Hepatocyte (in vitro differentiated cells): ENCODE measurements around the gene DUOX2. TPM values are rescaled to one million over a fixed set of nuclear protein-coding genes. Genes with fewer than 3 reads are reported as not detected.
"Not testable (repeated sequence)": the region's sequence is repeated elsewhere in the genome, so short reads cannot be mapped to it uniquely, and the experiment has no call there.

Experiments
- DNase-seq: peaks from one replicate; pipeline ENCODE4 v3.0.0-alpha.2; 2016; ENCODE audit warnings: low spot score
- H2AFZ ChIP-seq: fragments of 200-600 bp; sonication (generic); 2 replicates; pipeline ENCODE4 v1.6.0; 2016; ENCODE audit warnings: antibody characterized with exemption, mild to moderate bottlenecking
- H3K27ac ChIP-seq: fragments of 200-600 bp; sonication (generic); 2 replicates; pipeline ENCODE4 v1.5.1; 2016; ENCODE audit warnings: mild to moderate bottlenecking
- H3K27me3 ChIP-seq: fragments of 200-600 bp; sonication (generic); 2 replicates; pipeline ENCODE4 v1.6.1; 2016
- H3K36me3 ChIP-seq: fragments of 200-600 bp; sonication (generic); replicated peaks from 2 replicates; pipeline ENCODE4 v1.5.1; 2016; ENCODE audit warnings: low read depth; ENCODE audit not compliant: insufficient read depth
- H3K4me1 ChIP-seq: fragments of 200-600 bp; sonication (generic); 2 replicates; pipeline ENCODE4 v1.5.1; 2016; ENCODE audit warnings: mild to moderate bottlenecking, moderate library complexity; ENCODE audit not compliant: insufficient read depth
- H3K4me2 ChIP-seq: fragments of 200-600 bp; sonication (generic); 2 replicates; pipeline ENCODE4 v1.6.0; 2016
- H3K4me3 ChIP-seq: fragments of 200-600 bp; sonication (generic); 2 replicates; pipeline ENCODE4 v1.5.1; 2016; ENCODE audit warnings: mild to moderate bottlenecking
- H3K79me2 ChIP-seq: fragments of 200-600 bp; sonication (generic); 2 replicates; pipeline ENCODE4 v1.6.0; 2017; ENCODE audit warnings: mild to moderate bottlenecking
- H3K9me2 ChIP-seq: fragments of 200-600 bp; sonication (generic); replicated peaks from 2 replicates; pipeline ENCODE4 v1.6.0; 2017; ENCODE audit warnings: mild to moderate bottlenecking; ENCODE audit not compliant: insufficient read depth
- H3K9me3 ChIP-seq: fragments of 200-600 bp; sonication (generic); 2 replicates; pipeline ENCODE4 v1.5.1; 2016; ENCODE audit warnings: low read depth, mild to moderate bottlenecking
- H4K20me1 ChIP-seq: fragments of 200-600 bp; sonication (generic); 2 replicates; pipeline ENCODE4 v1.6.0; 2016; ENCODE audit warnings: mild to moderate bottlenecking; ENCODE audit not compliant: insufficient read depth, poor library complexity, severe bottlenecking
- CTCF ChIP-seq: fragments of 200-600 bp; sonication (generic); IDR thresholded peaks from 2 replicates; pipeline ENCODE4 v1.5.1; 2016; ENCODE audit warnings: antibody characterized with exemption, mild to moderate bottlenecking; ENCODE audit not compliant: poor library complexity
- EZH2 ChIP-seq: fragments of 200-600 bp; sonication (generic); IDR thresholded peaks from 2 replicates; pipeline ENCODE4 v1.6.1; 2016; ENCODE audit warnings: antibody characterized with exemption, mild to moderate bottlenecking, borderline replicate concordance
- EZH2phosphoT487 ChIP-seq: fragments of 200-600 bp; sonication (generic); IDR thresholded peaks from one replicate; pipeline ENCODE4 v1.6.1; 2018; ENCODE audit warnings: antibody characterized with exemption, mild to moderate bottlenecking, low read depth, moderate library complexity; ENCODE audit not compliant: unreplicated experiment, severe bottlenecking
- WGBS: methylation state at CpG from one replicate; pipeline ENCODE4 v1.1.6; 2016; ENCODE audit warnings: low lambda C conversion rate; ENCODE audit errors: missing lambda C conversion rate; 5-methylcytosine and 5-hydroxymethylcytosine counted together
- polyA plus RNA-seq: library from polyadenylated mRNA; unstranded; fragments of >200 nt; fragmentation: Nextera tagmentation; extraction: Ambion mirVana; gene quantifications from 2 replicates; pipeline ENCODE4 v1.2.1, GENCODE V29; 2016
- total RNA-seq: library from RNA; depleted of rRNA; stranded (reverse); fragments of >200 nt; gene quantifications from 2 replicates; pipeline ENCODE4 v1.2.3, GENCODE V29; 2014

Gene DUOX2
- total and polyA plus RNA-seq, 2 experiments from 2014 or later = 21.4 to 37.4 TPM

DNA sequence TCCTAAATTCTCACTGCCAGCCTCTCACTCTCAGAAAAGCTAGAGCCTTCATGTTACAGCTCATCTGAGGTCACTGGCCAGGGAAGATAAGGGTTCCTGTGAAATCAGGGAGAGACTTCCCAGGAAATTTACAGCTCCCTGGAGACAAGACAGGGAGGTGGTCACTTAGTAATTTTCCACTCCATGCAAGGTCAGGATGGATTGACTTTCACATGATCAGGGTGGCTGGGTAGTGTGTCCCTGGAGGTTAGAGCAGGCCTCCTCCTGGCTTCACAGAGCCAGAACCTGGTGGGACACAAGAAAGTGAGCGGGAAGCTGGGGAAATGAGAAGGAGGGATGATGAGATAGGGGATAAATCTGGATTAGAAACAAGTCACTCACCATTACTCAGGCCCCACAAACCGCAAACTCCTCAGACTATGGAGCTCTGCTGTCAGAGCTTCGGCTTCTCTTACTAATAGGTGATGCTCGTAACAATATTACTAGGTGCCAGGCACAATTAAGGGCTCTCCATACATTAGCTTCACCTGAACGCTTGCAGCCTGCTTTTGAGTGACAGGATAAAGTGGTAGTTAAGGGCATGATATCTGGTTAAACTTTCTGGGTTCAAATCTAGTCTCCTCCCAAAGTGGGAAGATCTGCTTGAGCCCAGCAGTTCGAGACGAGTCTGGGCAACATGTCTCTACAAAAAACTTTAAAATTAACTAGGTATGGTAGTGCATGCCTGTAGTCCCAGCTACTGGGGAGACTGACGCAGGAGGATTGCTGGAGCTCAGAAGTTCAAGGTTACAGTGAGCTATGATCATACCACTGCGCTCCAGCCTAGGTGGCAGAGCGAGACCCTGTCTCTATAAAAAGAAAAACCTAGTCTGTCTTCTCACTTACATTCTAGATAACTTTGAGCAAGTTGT is 24.9 kb downstream of the DUOX2 start:
- H3K27me3 ChIP-seq = no peaks in the 10 kb centered on the region
- TF ChIP-seq CTCF (no peak), EZH2 (no peak), EZH2phosphoT487 (no peak)
- no peaks in the 10 kb centered on the region for H3K9me2 ChIP-seq
- no peaks in the 10 kb centered on the region for H3K9me3 ChIP-seq
- WGBS = 53% methylated on average over 10 of the region's 10 CpGs
- H3K4me1 ChIP-seq = peaks cover 19% of the 10 kb centered on the region
- no peak overlapping the region for H2AFZ ChIP-seq
- DNase-seq = peak; percentile 66
- no peak overlapping the region for H3K4me3 ChIP-seq
- no peaks in the 10 kb centered on the region for H3K79me2 ChIP-seq
- no peaks in the 10 kb centered on the region for H3K36me3 ChIP-seq
- H3K27ac ChIP-seq = peak overlapping the region; percentile 92
- H3K4me2 ChIP-seq = peak overlapping the region; percentile 6
- no peaks in the 10 kb centered on the region for H4K20me1 ChIP-seq

DNA sequence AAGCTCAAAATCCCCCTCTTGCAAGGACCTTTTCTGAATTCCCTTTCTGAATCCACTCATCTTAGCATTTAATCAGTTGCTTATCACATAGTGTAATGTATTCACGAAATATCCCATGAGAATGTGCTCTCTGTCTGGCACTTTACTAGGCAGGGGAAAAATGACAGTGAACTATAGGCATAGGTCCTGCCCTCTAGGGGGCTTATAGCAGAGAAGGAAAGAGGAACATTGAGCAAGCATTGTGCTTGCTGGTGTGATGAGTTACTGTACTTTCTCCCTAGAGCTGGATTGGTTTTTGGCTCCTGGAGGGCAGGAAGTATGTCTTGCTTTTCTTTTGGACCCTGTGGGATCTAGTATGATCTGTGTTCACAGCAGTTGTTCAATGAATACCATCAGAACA is 26.5 kb downstream of the DUOX2 start:
- no peak overlapping the region for H2AFZ ChIP-seq
- WGBS = 70% methylated on average over 1 of the region's 1 CpG
- no peaks in the 10 kb centered on the region for H3K27me3 ChIP-seq
- no peaks in the 10 kb centered on the region for H3K9me3 ChIP-seq
- no peak for TF ChIP-seq EZH2phosphoT487
- H3K4me1 ChIP-seq = peaks cover 22% of the 10 kb centered on the region
- peak overlapping the region; percentile 92 for H3K27ac ChIP-seq
- no peak for DNase-seq
- no peaks in the 10 kb centered on the region for H3K36me3 ChIP-seq
- H3K4me2 ChIP-seq = no peak overlapping the region
- no peaks in the 10 kb centered on the region for H3K9me2 ChIP-seq
- H4K20me1 ChIP-seq = no peaks in the 10 kb centered on the region
- no peak overlapping the region for H3K4me3 ChIP-seq
- H3K79me2 ChIP-seq = no peaks in the 10 kb centered on the region

GRCh38 chr15:45084163-45084562 is 29.8 kb downstream of the DUOX2 start:
- Histone ChIP-seq H3K9me3 (no peaks in the 10 kb centered on the region), H3K4me1 (peaks cover 15% of the 10 kb centered on the region), H4K20me1 (no peaks in the 10 kb centered on the region), H3K27ac (peak overlapping the region; percentile 81), H3K79me2 (no peaks in the 10 kb centered on the region), H3K4me2 (no peak overlapping the region), H3K4me3 (no peak overlapping the region), H3K9me2 (no peaks in the 10 kb centered on the region), H2AFZ (no peak overlapping the region), H3K36me3 (no peaks in the 10 kb centered on the region), H3K27me3 (no peaks in the 10 kb centered on the region)
- WGBS = 77% methylated on average over 3 of the region's 3 CpGs
- no peak for DNase-seq
- TF ChIP-seq EZH2phosphoT487 (no peak), EZH2 (no peak), CTCF (no peak)

- no peaks in the 10 kb centered on the region for H3K79me2 ChIP-seq
- H2AFZ ChIP-seq = no peak overlapping the region
- H4K20me1 ChIP-seq = no peaks in the 10 kb centered on the region
- H3K9me2 ChIP-seq = no peaks in the 10 kb centered on the region
- peaks cover 12% of the 10 kb centered on the region for H3K4me1 ChIP-seq
- peak overlapping the region; percentile 81 for H3K27ac ChIP-seq
- H3K36me3 ChIP-seq = no peaks in the 10 kb centered on the region
- TF ChIP-seq EZH2 (no peak), EZH2phosphoT487 (no peak), CTCF (no peak)
- H3K27me3 ChIP-seq = no peaks in the 10 kb centered on the region
- no peaks in the 10 kb centered on the region for H3K9me3 ChIP-seq
- H3K4me3 ChIP-seq = no peak overlapping the region
- no peak overlapping the region for H3K4me2 ChIP-seq
- no peak for DNase-seq
Measured at GRCh38 chr15:45083223-45083622, 30.7 kb downstream of the DUOX2 start.

DNA sequence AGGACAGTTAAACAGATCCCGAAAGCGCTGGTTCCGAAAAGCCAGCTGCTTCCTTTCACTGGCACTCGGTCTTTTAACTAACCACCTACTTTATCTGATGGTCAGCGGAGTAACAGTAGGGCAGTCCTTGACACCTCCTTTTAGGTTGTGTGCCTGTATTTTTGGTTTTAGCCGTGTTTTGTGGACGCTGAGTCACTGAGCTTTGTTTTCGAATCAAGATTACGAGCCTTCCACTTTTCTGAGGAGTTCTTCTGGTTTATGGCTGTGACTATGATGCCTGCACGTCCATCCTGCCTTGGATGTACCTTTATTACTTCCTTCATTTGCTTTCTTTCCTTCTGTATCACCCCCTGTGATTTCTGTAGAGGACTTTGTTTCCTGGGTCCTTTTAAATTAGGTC is 31.6 kb downstream of the DUOX2 start:
- WGBS = 51% methylated on average over 10 of the region's 10 CpGs
- not testable (repeated sequence) for H3K9me3 ChIP-seq, H3K4me3 ChIP-seq, H2AFZ ChIP-seq, H3K4me2 ChIP-seq, H3K9me2 ChIP-seq, DNase-seq, H4K20me1 ChIP-seq, H3K4me1 ChIP-seq, H3K36me3 ChIP-seq, H3K27me3 ChIP-seq, H3K79me2 ChIP-seq
- peak overlapping the region; percentile 81 for H3K27ac ChIP-seq

DNA sequence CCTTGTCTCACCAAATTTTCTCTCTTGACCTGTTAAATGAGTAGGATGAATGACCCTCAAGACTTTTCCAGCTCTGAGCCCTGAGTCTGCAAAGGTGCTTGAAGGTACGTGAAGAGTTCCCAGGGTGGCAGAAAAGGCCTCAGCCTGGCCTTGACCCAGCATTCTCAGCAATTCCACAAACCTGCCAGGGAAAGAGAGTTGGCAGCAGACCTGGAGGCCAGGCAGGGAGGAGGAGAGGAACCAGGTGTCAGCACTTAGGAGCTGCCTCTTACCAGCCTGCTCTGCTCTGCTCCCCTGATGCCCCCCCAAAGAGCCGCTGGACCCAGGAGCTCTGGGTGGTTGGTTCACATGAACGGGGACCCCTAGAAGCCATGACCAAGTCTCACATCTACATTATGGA is 33.4 kb downstream of the DUOX2 start:
- H3K36me3 ChIP-seq, H3K9me2 ChIP-seq, H3K4me3 ChIP-seq, H3K79me2 ChIP-seq, H2AFZ ChIP-seq, H3K4me1 ChIP-seq, H4K20me1 ChIP-seq, DNase-seq, H3K4me2 ChIP-seq, H3K9me3 ChIP-seq, H3K27me3 ChIP-seq: not testable (repeated sequence)
- WGBS = 96% methylated on average over 3 of the region's 3 CpGs
- peak overlapping the region; percentile 87 for H3K27ac ChIP-seq
